MV-4-11 (cell line): Measurements from ENCODE around the gene PLAC1.

Source experiments
- DNase-seq: peaks from one replicate; lab custom pipeline; 2025; lab: John Stamatoyannopoulos, UW

Gene PLAC1

GRCh38 chrX:134670134-134670924 lies 12.1 kb upstream of the PLAC1 start:
- no peak for DNase-seq

DNA sequence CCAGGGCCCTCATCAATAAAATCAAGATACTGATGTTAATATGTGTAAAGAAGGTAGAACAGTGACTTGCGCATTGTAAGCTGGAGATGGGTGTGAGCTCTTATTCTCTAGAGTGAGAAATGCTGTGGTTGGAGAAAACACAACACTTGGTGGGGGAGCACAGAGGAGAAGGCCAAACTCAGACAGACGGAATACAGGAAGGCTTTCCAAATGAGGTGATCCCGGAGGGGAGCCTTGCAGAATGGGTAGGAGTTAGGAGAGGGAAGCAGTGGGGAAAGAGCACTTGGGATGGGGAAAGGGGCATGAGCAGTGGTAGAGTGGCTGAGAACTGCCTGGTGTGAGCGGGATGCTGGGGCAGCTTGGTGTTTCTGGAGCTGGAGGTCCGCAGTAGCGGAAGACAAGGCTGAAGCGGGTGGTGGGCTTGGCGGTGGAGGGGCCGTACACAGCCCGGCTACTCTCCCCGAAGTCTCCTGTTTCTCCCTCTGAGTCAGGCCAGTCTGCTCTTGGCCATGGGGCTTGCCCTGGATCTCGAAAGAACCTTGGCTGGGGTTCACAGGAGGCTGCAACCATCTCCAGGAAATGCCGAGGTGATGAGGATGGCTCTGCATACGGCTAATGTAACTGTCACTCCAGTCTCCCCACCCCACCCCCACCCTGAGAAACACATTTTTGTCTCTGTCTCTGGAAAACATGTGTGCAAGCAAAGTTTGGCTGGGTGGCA lies 11.3 kb upstream of the PLAC1 start:
- no peak for DNase-seq

DNA sequence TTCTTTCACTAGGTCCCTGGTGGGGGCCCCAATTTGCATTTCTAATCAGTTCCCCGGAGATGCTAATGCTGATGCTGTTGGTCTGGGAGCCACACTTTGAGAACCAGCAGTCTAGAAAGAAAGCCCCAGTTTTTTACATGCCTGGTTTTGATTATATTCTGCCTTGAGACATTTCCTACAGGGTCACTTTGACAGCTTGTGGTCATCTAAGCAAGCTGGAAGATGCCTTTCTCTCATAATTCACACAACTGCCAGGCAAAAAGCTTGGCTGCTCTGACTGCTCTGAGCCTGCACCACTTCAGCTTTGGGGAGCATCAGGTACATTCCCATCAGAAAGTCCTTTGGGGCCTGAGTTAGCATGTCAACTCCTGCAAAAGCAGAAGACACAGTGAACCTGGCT lies 5.9 kb upstream of the PLAC1 start:
- no peak for DNase-seq

GRCh38 chrX:134661295-134661694 lies 3.0 kb upstream of the PLAC1 start:
- peak; percentile 50 for DNase-seq

- no peak for DNase-seq
Observed at GRCh38 chrX:134660627-134661026, 2.4 kb upstream of the PLAC1 start.

DNA sequence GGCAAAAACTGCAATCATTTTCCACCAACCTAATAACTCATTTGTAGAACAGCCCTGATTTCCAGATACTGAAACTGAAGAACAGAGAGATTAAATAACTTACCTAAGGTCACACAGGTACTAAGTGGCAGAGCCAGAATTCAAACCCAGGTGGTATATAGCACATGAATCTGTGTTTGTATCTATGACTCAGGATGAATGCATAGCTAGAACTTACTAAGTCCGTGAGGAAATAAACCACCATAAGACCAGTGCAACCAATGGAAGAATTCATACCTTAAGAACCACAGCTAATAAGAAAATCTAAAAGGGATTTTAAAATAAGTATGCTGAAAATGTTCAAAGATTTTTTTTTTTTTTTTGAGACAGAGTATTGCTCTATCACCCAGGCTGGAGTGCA lies 1.5 kb upstream of the PLAC1 start:
- no peak for DNase-seq

DNA sequence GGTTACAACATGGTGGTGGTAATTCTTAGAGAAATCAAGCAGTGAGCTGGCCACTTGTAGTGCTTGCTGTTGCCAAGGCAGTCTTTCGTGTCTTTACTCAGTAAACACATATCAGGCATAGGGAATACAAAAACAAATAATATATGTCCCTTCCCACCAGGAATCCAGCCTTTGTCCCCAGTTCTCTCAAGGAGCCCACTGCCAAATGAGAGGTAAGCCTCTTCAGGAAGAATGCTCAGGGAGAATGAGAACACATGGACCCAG lies 421 bp upstream of the PLAC1 start:
- no peak for DNase-seq

GRCh38 chrX:134654398-134655012 lies 3.8 kb downstream of the PLAC1 start:
- DNase-seq = no peak

GRCh38 chrX:134653835-134654234 lies 4.4 kb downstream of the PLAC1 start:
- no peak for DNase-seq

GRCh38 chrX:134650701-134651100 lies 7.6 kb downstream of the PLAC1 start:
- DNase-seq = no peak

GRCh38 chrX:134649770-134650169 lies 8.5 kb downstream of the PLAC1 start:
- DNase-seq = no peak

DNA sequence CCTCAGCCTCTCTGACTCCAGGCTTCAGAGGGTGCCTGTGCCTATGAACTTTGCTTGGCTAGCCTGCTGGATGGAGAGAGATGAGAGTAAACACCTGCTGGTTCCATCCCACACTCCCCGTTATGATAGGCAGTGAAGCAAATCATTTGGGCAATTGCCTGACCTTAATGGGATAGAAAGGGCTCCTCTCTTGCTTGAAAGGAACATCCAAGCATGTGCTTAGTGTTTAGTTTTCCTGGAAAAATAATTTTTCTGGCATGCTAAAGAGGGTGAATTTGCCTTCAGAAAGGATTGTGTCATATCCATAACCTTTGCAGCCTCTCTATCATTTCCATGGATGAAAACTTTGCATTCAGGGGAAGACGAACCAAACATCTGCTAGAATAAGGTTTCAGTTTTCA lies 10.8 kb downstream of the PLAC1 start:
- no peak for DNase-seq

GRCh38 chrX:134646691-134647090 lies 11.6 kb downstream of the PLAC1 start:
- no peak for DNase-seq

GRCh38 chrX:134645936-134646543 lies 12.2 kb downstream of the PLAC1 start:
- DNase-seq = no peak

DNA sequence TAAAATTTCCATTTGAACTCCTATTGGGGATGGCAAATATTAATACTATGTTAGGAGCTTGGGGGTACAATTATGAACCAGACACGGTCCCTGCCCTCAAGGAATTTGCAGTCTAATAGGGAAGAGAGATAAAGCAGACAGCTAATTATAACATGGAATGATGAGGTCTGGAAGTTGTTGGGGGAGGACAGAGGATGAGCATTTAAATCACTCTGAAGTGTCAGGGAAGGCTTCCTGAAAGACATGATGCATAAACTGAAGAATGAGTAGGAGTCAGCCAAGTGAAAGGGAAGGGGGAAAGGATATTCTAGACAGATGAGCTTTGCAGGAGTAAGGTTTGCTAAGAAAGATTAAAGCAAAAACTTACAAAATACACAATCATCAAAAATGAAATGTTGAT lies 15.9 kb downstream of the PLAC1 start:
- DNase-seq = no peak

DNA sequence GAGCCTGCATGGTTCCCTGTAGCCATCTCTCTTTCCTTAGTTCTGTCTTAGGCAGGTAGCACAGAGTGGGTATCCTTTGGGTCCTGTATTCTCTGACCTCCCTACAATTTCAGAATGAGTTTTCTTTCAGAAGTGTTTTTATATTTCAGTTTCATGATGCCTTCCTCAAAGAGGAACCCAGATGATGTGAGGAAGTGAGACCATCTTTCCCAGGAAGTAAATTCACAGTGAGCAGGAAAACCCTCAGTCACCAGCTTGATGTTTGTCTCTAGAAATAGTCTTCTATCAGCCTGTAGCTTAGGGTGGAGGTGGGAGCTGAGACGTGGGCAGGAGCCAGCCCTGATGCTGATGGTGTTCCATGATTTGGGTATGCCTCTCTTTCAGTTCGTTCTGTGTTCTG lies 16.9 kb downstream of the PLAC1 start:
- peak; percentile 52 for DNase-seq

DNA sequence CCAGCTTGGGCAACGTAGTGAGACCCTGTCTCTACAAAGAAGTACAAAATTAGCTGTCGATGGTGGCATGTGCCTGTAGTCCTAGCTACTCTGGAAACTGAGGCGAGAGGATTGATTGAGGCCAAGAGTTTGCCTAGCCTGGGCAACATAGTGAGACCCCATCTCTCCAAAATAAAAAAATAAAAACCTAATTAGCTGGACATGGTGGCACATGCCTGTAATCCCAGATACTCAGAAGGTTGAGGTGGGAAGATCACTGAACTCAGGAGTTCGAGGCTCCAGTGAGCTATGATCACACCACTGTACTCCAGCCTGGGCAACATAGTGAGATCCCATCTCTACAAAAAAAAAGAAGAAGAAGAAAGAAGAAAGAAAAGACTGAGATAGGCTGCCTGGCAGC lies 17.4 kb downstream of the PLAC1 start:
- DNase-seq = no peak

DNA sequence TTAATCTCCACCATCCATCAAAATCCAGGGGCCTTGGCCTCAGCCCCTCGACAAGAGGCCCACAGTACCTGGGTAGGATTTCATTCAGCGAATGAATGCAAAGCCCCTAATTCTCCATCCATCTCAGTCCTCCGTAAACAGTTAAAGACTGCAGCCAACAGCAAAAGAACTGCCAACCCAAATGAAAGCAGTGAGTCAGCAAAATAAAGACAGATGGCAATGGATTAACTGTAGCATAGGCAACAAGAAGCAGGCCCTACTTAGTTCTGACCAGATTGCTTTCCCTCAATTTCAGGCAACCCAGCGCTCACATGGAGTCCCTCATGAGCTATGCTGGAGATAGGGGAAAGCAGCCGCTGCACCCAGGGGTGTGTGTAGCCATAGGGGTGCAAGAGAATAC lies 21.4 kb downstream of the PLAC1 start:
- DNase-seq = no peak

DNA sequence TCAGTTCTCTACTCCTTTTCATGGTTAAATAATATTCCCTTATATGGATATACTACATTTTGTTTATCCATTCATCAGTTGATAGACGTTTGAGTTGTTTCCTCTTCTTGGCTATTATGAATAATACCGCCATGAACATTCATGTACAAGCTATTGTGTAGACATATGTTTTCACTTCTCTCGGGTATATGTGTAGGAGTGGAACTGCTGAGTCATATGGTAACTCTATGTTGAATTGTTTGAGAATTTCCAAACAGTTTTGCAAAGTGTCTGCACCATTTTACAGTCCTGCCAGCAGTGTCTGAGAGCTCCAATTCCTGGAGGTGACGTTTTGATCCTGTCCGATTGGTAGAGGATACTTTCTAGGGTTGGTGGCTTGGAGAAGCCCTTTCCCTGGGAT lies 23.6 kb downstream of the PLAC1 start:
- peak; percentile 69 for DNase-seq

DNA sequence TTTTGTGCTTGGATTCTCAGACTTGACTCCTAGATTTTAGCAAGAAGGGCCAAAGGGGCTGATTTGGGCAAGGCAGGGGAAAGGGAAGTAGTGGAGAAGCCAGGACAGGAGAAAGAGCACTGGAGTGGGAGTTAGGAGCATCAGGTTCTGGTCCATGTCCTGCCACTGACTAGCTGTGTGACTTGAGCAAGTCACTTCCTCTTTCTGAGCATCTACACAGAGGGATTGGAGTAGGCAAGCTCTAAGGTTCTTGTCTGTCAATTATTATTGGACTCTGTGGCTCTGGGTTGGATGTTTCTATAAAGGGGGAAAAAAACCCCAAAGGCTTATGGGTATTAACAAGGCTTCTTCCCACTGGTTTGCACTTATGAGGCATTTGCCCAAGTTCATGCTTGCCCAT lies 24.4 kb downstream of the PLAC1 start:
- DNase-seq = peak; percentile 12

DNA sequence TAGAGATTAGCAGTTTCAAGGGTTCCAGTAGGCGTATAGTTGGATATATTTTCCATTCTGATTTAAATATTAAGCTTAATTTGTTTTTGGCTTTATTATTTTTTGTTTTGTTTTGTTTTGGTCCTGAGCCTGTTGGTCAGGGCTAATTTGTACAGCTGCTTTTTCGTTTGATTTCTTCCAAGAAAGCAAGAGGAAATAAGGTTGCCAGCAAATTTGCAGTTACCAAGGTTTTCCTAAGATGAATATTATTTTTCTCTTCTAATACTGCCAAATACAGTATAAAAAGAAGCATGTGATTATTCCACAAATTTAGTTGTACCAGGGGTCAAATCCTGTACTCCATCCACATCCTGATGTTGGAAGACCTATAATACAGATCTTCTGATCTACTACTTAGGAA lies 24.9 kb downstream of the PLAC1 start:
- no peak for DNase-seq

GRCh38 chrX:134632355-134632754 lies 25.9 kb downstream of the PLAC1 start:
- DNase-seq = no peak
